Measurements from ENCODE around the gene WDR74. TPM values are rescaled to one million over a fixed set of nuclear protein-coding genes. Genes with fewer than 3 reads are reported as not detected.

Gene WDR74
- total and polyA plus RNA-seq, 9 of the 15 experiments (the other 6 are each of a cell fraction or from before 2014, with no cell fraction given), result 32.7 to 210 (median 114) TPM

DNA sequence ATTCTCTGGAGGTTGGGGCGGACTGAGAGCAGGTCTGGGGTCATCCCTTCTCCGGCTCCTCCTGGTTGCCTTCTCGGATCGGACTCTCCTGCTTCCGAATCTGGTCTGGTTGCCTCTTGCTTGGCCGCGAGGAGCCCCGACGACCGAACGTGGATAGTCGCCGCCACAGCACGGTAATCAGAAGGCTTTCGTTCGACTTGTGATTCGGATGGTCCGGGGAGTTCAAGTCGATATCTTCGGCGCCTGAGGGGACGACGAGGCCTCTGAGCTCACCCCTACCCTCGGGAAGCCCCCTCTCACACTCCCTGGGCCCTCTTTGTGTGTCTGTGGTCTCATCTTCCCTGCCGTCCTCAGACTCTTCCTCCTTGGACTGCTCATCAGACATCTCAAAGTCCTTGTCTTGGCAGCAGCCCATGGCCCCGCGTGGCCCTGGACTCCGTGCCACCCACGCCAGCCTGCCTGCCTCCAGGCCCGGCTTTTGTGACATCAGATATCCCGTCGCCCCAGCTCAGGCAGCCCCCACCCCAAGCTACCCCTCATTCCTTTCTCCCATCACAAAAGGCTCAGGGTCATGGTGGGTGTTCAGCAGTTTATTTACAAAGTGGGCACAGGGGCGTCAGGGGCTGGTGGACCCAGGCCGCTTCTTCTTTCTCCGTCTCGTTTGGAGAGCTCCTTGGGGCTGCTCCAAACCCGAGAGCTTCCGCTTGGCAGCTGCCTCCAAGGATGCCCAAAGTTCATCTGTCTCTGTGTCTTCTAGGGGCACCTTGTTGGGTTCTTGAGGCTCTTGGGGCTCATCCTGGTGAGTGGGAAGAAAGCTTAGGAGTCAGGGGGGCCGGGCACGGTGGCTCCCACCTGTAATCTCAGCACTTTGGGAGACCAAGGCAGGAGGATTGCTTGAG, 6.8 kb downstream of the WDR74 start, which contains the start of gene TEX54 (continued):
- TF ChIP-seq MLLT1 (IDR thresholded peaks at IDR 0.05) (0 out of 4 replicates have a peak, but pooled peaks of 1 of the 2 experiments have one; percentile 16), COPS2 (conservative IDR thresholded peaks at IDR 0.05) (no peak), L3MBTL2 (IDR thresholded peaks at IDR 0.05) (peak; percentile 50; the same call in 1 of the 2 replicates), GTF3C2 (IDR thresholded peaks at IDR 0.05; ENCODE audit: borderline replicate concordance, extremely low read depth, insufficient read length) (no peak), PHF8 (IDR thresholded peaks at IDR 0.05; ENCODE audit: borderline replicate concordance, low read length) (peak; percentile 68; the same call in 1 of the 2 replicates), MYNN (IDR thresholded peaks at IDR 0.05) (0 out of 2 replicates have a peak, but pooled peaks have one; percentile 49), MYNN (CRISPR knock-in tag; IDR thresholded peaks at IDR 0.05) (no peak), XRCC5 (IDR thresholded peaks at IDR 0.05; ENCODE audit: low read depth, low read length) (0 out of 2 replicates have a peak, but pooled peaks have one; percentile 26), ZNF134 (CRISPR knock-in tag; conservative IDR thresholded peaks at IDR 0.05) (no peak), ILF3 (IDR thresholded peaks at IDR 0.05; ENCODE audit: borderline replicate concordance) (no peak)
- TF ChIP-seq, protein P1, sequence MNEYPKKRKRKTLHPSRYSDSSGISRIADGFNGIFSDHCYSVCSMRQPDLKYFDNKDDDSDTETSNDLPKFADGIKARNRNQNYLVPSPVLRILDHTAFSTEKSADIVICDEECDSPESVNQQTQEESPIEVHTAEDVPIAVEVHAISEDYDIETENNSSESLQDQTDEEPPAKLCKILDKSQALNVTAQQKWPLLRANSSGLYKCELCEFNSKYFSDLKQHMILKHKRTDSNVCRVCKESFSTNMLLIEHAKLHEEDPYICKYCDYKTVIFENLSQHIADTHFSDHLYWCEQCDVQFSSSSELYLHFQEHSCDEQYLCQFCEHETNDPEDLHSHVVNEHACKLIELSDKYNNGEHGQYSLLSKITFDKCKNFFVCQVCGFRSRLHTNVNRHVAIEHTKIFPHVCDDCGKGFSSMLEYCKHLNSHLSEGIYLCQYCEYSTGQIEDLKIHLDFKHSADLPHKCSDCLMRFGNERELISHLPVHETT (CRISPR knock-in tag; conservative IDR thresholded peaks at IDR 0.05 in 1 of 2, IDR thresholded peaks at IDR 0.05 in 1 of 2), result no peak
- TF ChIP-seq, protein P2, sequence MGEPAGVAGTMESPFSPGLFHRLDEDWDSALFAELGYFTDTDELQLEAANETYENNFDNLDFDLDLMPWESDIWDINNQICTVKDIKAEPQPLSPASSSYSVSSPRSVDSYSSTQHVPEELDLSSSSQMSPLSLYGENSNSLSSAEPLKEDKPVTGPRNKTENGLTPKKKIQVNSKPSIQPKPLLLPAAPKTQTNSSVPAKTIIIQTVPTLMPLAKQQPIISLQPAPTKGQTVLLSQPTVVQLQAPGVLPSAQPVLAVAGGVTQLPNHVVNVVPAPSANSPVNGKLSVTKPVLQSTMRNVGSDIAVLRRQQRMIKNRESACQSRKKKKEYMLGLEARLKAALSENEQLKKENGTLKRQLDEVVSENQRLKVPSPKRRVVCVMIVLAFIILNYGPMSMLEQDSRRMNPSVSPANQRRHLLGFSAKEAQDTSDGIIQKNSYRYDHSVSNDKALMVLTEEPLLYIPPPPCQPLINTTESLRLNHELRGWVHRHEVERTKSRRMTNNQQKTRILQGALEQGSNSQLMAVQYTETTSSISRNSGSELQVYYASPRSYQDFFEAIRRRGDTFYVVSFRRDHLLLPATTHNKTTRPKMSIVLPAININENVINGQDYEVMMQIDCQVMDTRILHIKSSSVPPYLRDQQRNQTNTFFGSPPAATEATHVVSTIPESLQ (CRISPR knock-in tag; IDR thresholded peaks at IDR 0.05), result no peak
- TF ChIP-seq, protein P3, sequence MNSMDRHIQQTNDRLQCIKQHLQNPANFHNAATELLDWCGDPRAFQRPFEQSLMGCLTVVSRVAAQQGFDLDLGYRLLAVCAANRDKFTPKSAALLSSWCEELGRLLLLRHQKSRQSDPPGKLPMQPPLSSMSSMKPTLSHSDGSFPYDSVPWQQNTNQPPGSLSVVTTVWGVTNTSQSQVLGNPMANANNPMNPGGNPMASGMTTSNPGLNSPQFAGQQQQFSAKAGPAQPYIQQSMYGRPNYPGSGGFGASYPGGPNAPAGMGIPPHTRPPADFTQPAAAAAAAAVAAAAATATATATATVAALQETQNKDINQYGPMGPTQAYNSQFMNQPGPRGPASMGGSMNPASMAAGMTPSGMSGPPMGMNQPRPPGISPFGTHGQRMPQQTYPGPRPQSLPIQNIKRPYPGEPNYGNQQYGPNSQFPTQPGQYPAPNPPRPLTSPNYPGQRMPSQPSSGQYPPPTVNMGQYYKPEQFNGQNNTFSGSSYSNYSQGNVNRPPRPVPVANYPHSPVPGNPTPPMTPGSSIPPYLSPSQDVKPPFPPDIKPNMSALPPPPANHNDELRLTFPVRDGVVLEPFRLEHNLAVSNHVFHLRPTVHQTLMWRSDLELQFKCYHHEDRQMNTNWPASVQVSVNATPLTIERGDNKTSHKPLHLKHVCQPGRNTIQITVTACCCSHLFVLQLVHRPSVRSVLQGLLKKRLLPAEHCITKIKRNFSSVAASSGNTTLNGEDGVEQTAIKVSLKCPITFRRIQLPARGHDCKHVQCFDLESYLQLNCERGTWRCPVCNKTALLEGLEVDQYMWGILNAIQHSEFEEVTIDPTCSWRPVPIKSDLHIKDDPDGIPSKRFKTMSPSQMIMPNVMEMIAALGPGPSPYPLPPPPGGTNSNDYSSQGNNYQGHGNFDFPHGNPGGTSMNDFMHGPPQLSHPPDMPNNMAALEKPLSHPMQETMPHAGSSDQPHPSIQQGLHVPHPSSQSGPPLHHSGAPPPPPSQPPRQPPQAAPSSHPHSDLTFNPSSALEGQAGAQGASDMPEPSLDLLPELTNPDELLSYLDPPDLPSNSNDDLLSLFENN (IDR thresholded peaks at IDR 0.05; ENCODE audit: low read depth in 2 of 2, low read length in 2 of 2), result no peak

Data from K562 (cell line).